GM20431 (cell line): ENCODE results near the gene AXL.
"Not testable (repeated sequence)": the region's sequence is repeated elsewhere in the genome, so short reads cannot be mapped to it uniquely, and the experiment has no call there.

ENCODE experiments used
- in situ Hi-C: fragments of 300-500 bp; cut with MseI, MboI; formaldehyde crosslinking; loops from one replicate; pipeline ENCODE4 v1.15.0; 2020; ENCODE audit warnings: low sequenced_read_pairs; ENCODE audit not compliant: unreplicated experiment

The AXL gene

GRCh38 chr19:41218615-41219507, at the start of gene AXL:
Gene AXL (plus strand): TSS chr19:41219223. CDS start chr19:41219393, 170 bp downstream.
- in situ Hi-C loops: no loop called here

DNA sequence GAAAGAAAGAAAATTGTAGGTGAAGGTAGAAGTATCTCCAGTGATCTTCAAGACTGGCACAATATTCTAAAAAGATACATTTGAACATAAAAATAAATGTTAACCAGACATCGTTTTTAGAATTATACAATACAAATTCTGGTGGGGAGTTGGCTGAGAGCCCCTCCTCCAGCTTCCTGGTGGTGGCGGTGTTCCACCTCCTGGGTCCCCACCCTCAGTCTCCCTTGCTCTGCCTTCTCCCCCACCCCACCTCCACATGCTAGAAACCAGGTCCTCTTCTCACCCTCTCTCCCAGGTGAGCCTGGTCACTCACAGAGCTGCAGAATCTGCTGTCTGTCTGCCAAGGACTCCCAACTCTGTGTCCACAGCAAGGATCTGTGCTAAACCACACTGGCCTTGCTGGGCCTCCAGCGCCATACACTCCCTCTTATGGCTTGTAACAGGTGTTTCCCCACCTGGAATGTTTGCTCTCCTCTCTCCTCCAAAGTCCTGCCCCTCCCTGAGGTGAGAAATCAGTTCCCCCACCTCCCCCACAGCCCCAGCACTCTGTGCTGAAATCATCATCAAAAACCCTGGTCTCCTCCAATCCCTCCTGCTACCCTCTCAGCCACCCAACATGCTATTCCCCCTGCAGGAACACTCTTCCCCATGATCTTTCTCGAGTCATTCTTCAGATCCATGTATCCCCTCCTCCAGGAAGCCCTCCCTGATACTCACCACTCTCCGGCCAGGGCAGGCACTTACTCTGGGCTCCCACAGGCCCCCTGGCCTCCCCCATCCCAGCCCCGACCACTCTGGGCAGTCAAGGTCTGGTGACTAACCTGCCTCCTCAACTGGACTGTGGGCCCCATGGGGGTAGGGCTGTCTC, 46.5 kb upstream of the AXL start:
- in situ Hi-C loops: no loop called here

- in situ Hi-C loops: no loop called here
These were observed 44.6 kb upstream of the AXL start for GRCh38 chr19:41174297-41174928.

- in situ Hi-C loops: no loop called here
These were observed 42.9 kb upstream of the AXL start for GRCh38 chr19:41175801-41176777.

DNA sequence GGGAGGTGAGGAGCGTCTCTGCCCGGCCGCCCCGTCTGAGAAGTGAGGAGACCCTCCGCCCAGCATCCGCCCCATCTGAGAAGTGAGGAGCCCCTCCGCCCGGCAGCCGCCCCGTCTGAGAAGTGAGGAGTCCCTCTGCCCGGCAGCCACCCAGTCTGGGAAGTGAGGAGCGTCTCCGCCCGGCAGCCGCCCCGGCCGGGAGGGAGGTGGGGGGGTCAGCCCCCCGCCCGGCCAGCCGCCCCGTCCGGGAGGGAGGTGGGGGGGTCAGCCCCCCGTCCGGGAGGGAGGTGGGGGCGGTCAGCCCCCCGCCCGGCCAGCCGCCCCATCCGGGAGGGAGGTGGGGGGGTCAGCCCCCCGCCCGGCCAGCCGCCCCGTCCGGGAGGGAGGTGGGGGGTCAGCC, 38.9 kb upstream of the AXL start:
- in situ Hi-C loops: not testable (repeated sequence)

- in situ Hi-C loops: no loop called here
These were observed 31.8 kb upstream of the AXL start for GRCh38 chr19:41186971-41187883.

DNA sequence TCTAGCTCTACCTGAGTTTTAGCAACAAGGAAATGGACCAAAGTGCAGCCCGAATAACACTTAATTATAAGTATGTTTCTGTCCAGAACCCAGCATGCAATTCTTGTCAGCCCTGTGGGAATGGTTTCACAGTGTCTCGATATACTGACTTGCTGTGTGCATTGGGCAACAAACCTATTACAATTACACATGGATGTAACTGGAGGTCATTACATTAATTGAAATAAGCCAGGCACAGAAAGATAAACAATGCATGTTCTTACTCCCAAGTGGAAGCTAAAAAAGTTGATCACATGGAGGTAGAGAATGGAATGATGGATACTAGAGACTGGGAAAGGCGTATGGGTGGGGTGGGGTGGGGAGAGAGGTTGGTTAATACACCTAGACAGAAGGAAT, 31.1 kb upstream of the AXL start:
- in situ Hi-C loops: no loop called here

GRCh38 chr19:41189425-41190065, 29.5 kb upstream of the AXL start:
- in situ Hi-C loops: no loop called here

GRCh38 chr19:41192574-41193429, 26.2 kb upstream of the AXL start, which contains the start of gene CYP2S1:
Gene CYP2S1 (plus strand): TSS chr19:41193219. CDS start chr19:41193265, 46 bp downstream.
- in situ Hi-C loops: no loop called here

GRCh38 chr19:41193430-41194156, 25.4 kb upstream of the AXL start:
- in situ Hi-C loops: no loop called here

DNA sequence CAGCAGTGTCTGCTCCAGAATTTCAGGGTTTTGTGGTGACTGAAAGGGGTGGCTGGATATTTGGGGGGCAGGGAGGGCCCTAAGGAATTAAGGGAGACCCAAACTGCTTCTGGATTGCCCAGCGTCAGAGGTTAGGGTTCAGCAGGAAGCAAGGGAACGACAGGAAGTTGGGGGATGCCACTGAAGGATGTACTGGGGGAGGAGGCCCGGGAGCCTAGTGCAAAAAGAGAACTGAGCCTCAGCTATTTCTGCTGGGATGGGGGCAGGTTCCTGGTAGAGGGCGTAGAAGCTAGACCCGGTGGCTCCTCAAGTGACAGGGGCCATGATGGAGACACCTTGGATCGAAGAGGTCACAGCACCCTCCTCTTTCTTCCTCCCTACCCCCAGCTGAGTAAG, 24.9 kb upstream of the AXL start:
- in situ Hi-C loops: no loop called here

- in situ Hi-C loops: no loop called here
These were observed 23.1 kb upstream of the AXL start for GRCh38 chr19:41195675-41196497.

GRCh38 chr19:41198559-41198958, 20.5 kb upstream of the AXL start:
- in situ Hi-C loops: no loop called here

DNA sequence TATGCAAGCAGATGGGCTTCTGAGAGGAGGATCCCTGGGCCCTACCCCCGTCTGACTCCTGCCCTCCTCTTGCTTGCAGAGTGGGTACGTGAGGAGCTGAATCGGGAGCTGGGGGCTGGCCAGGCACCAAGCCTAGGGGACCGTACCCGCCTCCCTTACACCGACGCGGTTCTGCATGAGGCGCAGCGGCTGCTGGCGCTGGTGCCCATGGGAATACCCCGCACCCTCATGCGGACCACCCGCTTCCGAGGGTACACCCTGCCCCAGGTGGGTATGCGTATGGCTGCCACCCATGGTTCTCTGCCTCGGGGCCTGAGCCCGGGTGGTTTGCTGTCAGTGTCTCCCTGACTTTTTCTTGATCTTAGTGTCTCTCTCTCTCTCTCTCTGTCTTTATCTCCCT, 15.7 kb upstream of the AXL start:
- in situ Hi-C loops: loop anchor here (10.0 kb wide), 1 partner anchor 101 kb away; no protein-coding TSS in a partner anchor

DNA sequence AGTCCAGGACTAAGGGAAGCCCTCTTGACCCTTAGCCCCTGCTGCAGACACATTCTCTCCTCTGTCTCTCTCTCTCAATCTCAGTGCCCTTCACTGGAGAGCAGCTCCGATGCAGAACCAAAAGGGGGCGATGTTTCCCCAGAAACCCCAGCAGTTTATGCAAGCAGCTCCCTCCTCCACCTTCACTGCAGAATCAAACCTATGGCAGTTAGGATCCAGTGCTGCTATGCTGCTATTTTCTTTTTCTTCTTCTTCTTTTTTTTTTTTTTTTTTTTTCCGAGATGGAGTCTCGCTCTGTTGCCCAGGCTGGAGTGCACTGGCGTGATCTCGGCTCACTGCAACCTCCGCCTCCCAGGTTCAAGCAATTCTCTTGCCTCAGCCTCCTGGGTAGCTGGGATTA, 14.7 kb upstream of the AXL start:
- in situ Hi-C loops: loop anchor here (10.0 kb wide), 1 partner anchor 100 kb away; no protein-coding TSS in a partner anchor
